ENCODE data around the gene ENDOU. TPM values are rescaled to one million over a fixed set of nuclear protein-coding genes. Genes with fewer than 3 reads are reported as not detected.
A peak's percentile ranks its signal among the peaks of the same experiment; 100 is the strongest.

ENDOU gene
- total and polyA plus RNA-seq, 2 donors (not counting 3 experiments of a cell fraction or from before 2014, with no cell fraction given), result not detected

- Histone ChIP-seq H3K36me3 (ENCODE audit: control insufficient read depth in 2 of 2, extremely low read depth in 1 of 2, insufficient read depth in 2 of 2, low read length in 2 of 2) (peaks cover 6 to 38% of the 10 kb centered on the region in 2 experiments), H3K4me1 (ENCODE audit: control insufficient read depth, extremely low read depth, insufficient read depth, low read length) (peaks cover 48% of the 10 kb centered on the region), H3K9ac (replicated peaks; ENCODE audit: extremely low read depth, insufficient read depth, low read length) (no peak overlapping the region), H3K27ac (ENCODE audit: insufficient read depth, low read depth, low read length) (peak overlapping the region; percentile 70), H3K9me3 (replicated peaks; ENCODE audit: control insufficient read depth, insufficient read depth, low read length) (no peaks in the 10 kb centered on the region), H4K20me1 (replicated peaks; ENCODE audit: control insufficient read depth, extremely low read depth, insufficient read depth, low read length) (no peaks in the 10 kb centered on the region), H2AFZ (ENCODE audit: low read depth, low read length) (no peak overlapping the region), H3K79me2 (ENCODE audit: control insufficient read depth, insufficient read depth, low read length) (peaks cover 28% of the 10 kb centered on the region), H3K9me1 (replicated peaks; ENCODE audit: control insufficient read depth, extremely low read depth, insufficient read depth, low read length) (no peaks in the 10 kb centered on the region), H3K4me2 (ENCODE audit: insufficient read depth, low read length) (no peak overlapping the region), H3K4me3 (replicated peaks in 1 of 3; ENCODE audit: insufficient read depth in 1 of 3, low read depth in 1 of 3, low read length in 3 of 3) (no peak overlapping the region), H3K27me3 (ENCODE audit: control insufficient read depth in 2 of 2, insufficient read depth in 2 of 2, low read length in 2 of 2) (no peaks in the 10 kb centered on the region)
- ChIA-PET POLR2A (no interaction called here), CTCF (interaction anchor here (1.5 to 8.4 kb wide), 2 partner anchors 10 to 15 kb away, joined by 5 to 105 read pairs; no protein-coding TSS in a partner anchor)
- BruUV-seq (replicated peaks), result no TSS peak
- DNase-seq (ENCODE audit: low read depth, low spot score), result no peak
- dilution Hi-C loops (cut with MboI; ENCODE audit: extremely low pct_ligation_motif_present, low sequenced_read_pairs), result no loop called here
- TF ChIP-seq POLR2AphosphoS5 (IDR thresholded peaks at IDR 0.05; ENCODE audit: insufficient read depth, low read depth, low read length) (no peak), MAX (IDR thresholded peaks at IDR 0.05; ENCODE audit: insufficient read depth, insufficient read length) (no peak), MYC (IDR thresholded peaks at IDR 0.05; ENCODE audit: low read depth, low read length) (no peak), JUN (IDR thresholded peaks at IDR 0.05; ENCODE audit: borderline replicate concordance, insufficient read depth, insufficient read length, low read depth) (no peak), EZH2 (IDR thresholded peaks at IDR 0.05; ENCODE audit: borderline replicate concordance, low read depth, low read length, severe bottlenecking) (no peak), FOS (IDR thresholded peaks at IDR 0.05; ENCODE audit: borderline replicate concordance, insufficient read depth, low read length) (no peak), POLR2A (IDR thresholded peaks at IDR 0.05; ENCODE audit: low read depth, low read length) (no peak), GATA2 (IDR thresholded peaks at IDR 0.05; ENCODE audit: insufficient read depth, insufficient read length, low read depth, low read length) (no peak)
- TF ChIP-seq, protein P1, sequence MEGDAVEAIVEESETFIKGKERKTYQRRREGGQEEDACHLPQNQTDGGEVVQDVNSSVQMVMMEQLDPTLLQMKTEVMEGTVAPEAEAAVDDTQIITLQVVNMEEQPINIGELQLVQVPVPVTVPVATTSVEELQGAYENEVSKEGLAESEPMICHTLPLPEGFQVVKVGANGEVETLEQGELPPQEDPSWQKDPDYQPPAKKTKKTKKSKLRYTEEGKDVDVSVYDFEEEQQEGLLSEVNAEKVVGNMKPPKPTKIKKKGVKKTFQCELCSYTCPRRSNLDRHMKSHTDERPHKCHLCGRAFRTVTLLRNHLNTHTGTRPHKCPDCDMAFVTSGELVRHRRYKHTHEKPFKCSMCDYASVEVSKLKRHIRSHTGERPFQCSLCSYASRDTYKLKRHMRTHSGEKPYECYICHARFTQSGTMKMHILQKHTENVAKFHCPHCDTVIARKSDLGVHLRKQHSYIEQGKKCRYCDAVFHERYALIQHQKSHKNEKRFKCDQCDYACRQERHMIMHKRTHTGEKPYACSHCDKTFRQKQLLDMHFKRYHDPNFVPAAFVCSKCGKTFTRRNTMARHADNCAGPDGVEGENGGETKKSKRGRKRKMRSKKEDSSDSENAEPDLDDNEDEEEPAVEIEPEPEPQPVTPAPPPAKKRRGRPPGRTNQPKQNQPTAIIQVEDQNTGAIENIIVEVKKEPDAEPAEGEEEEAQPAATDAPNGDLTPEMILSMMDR (IDR thresholded peaks at IDR 0.05; ENCODE audit: extremely low read depth in 1 of 2, insufficient read depth in 1 of 2, low read depth in 1 of 2, low read length in 2 of 2), result no peak
- intact Hi-C loops (cut with micrococcal nuclease), result no loop called here
- peak; percentile 18 for FAIRE-seq
Observed at GRCh38 chr12:47752552-47752951, 27.3 kb upstream of the ENDOU start.

Data from endothelial cell of umbilical vein (primary cell).